GM23338 (cell line): ENCODE data around the gene POLE. TPM values are rescaled to one million over a fixed set of nuclear protein-coding genes. Genes with fewer than 3 reads are reported as not detected.

Source experiments
- ATAC-seq: fragments of 200-7000 bp; cut with Tn5 transposase; 3 replicates; pipeline ENCODE4 v1.9.1; 2020
- DNase-seq: peaks from one replicate; pipeline ENCODE4 v3.0.0-alpha.2; 2015; ENCODE audit warnings: low spot score
- H2AFZ ChIP-seq: fragments of 200-600 bp; sonication (generic); 2 replicates; pipeline ENCODE4 v1.8.0; 2016; ENCODE audit warnings: antibody characterized with exemption, mild to moderate bottlenecking, moderate library complexity
- H3F3A ChIP-seq: fragments of 200-600 bp; sonication (generic); replicated peaks from 2 replicates; pipeline ENCODE4 v1.8.0; 2017; ENCODE audit warnings: antibody characterized with exemption, mixed run types, low read depth
- H3K27ac ChIP-seq: fragments of 200-600 bp; sonication (generic); 2 replicates; pipeline ENCODE4 v1.6.1; 2016; ENCODE audit warnings: low read depth
- H3K27me3 ChIP-seq: fragments of 200-600 bp; sonication (generic); 2 replicates; pipeline ENCODE4 v1.8.0; 2016; ENCODE audit warnings: mild to moderate bottlenecking, mixed run types, moderate library complexity; ENCODE audit not compliant: insufficient read depth
- H3K36me3 ChIP-seq: fragments of 200-600 bp; sonication (generic); 2 replicates; pipeline ENCODE4 v1.8.0; 2016; ENCODE audit warnings: mild to moderate bottlenecking; ENCODE audit not compliant: insufficient read depth
- H3K4me1 ChIP-seq: fragments of 200-600 bp; sonication (generic); 2 replicates; pipeline ENCODE4 v1.8.0; 2016; ENCODE audit warnings: mild to moderate bottlenecking, moderate library complexity; ENCODE audit not compliant: insufficient read depth
- H3K4me2 ChIP-seq: fragments of 200-600 bp; sonication (generic); 2 replicates; pipeline ENCODE4 v1.7.1; 2017; ENCODE audit warnings: mixed run types
- H3K4me3 ChIP-seq: fragments of 200-600 bp; sonication (generic); 2 replicates; pipeline ENCODE4 v1.6.1; 2016; ENCODE audit warnings: mixed run types
- H3K79me2 ChIP-seq: fragments of 200-600 bp; sonication (generic); replicated peaks from 2 replicates; pipeline ENCODE4 v1.8.0; 2017; ENCODE audit warnings: mild to moderate bottlenecking; ENCODE audit not compliant: insufficient read depth
- H3K9me2 ChIP-seq: fragments of 200-600 bp; sonication (generic); 2 replicates; pipeline ENCODE4 v1.8.0; 2017; ENCODE audit not compliant: insufficient read depth
- H4K20me1 ChIP-seq: fragments of 200-600 bp; sonication (generic); replicated peaks from 2 replicates; pipeline ENCODE4 v1.8.0; 2017; ENCODE audit warnings: mild to moderate bottlenecking; ENCODE audit not compliant: insufficient read depth
- H3K27ac Mint-ChIP-seq: 2 replicates; pipeline ENCODE4 v1.8.0; 2020; ENCODE audit warnings: inconsistent platforms, mild to moderate bottlenecking, moderate library complexity, mixed read lengths
- H3K27me3 Mint-ChIP-seq: 3 replicates; pipeline ENCODE4 v1.8.0; 2022; ENCODE audit warnings: low read depth, mild to moderate bottlenecking, moderate library complexity, mixed read lengths, inconsistent platforms; ENCODE audit not compliant: insufficient read depth, poor library complexity
- H3K36me3 Mint-ChIP-seq: 3 replicates; pipeline ENCODE4 v1.8.0; 2021; ENCODE audit warnings: low read depth, mild to moderate bottlenecking, inconsistent platforms, moderate library complexity, mixed read lengths
- H3K4me1 Mint-ChIP-seq: 3 replicates; pipeline ENCODE4 v1.8.0; 2020; ENCODE audit warnings: mild to moderate bottlenecking, inconsistent platforms, mixed read lengths
- H3K4me3 Mint-ChIP-seq: 3 replicates; pipeline ENCODE4 v1.8.0; 2021; ENCODE audit warnings: moderate library complexity, mild to moderate bottlenecking, inconsistent platforms, mixed read lengths
- H3K9me3 Mint-ChIP-seq: 3 replicates; pipeline ENCODE4 v1.8.0; 2020; ENCODE audit warnings: moderate library complexity, mild to moderate bottlenecking, inconsistent platforms, mixed read lengths
- CREB1 ChIP-seq: fragments of 250-450 bp; sonication (Bioruptor Pico); IDR thresholded peaks from 2 replicates; pipeline ENCODE4 v1.5.0; 2020; ENCODE audit warnings: low read depth, mild to moderate bottlenecking, moderate library complexity
- CTCF ChIP-seq, 2 experiments: fragments of 200-600 bp in 1 of 2; sonication (generic) in 1 of 2; conservative IDR thresholded peaks; 2 replicates each; pipeline versions ENCODE4 v1.5.1 to v1.6.1; 2016 to 2017; ENCODE audit warnings: antibody characterized with exemption in 2 of 2, low read depth in 2 of 2, mild to moderate bottlenecking in 2 of 2, moderate library complexity in 1 of 2
- ETS1 ChIP-seq: IDR thresholded peaks from 2 replicates; pipeline ENCODE4 v1.6.1; 2016; ENCODE audit warnings: antibody characterized with exemption
- EZH2 ChIP-seq: fragments of 200-600 bp; sonication (generic); IDR thresholded peaks from one replicate; pipeline ENCODE4 v1.8.0; 2017; ENCODE audit warnings: antibody characterized with exemption, mild to moderate bottlenecking, low read depth; ENCODE audit not compliant: unreplicated experiment
- EZH2phosphoT487 ChIP-seq: fragments of 200-600 bp; sonication (generic); IDR thresholded peaks from one replicate; pipeline ENCODE4 v1.8.1; 2018; ENCODE audit warnings: antibody characterized with exemption; ENCODE audit not compliant: unreplicated experiment
- JUNB ChIP-seq: IDR thresholded peaks from one replicate; pipeline ENCODE4 v1.6.1; 2016; ENCODE audit warnings: antibody characterized with exemption; ENCODE audit not compliant: unreplicated experiment
- NANOG ChIP-seq: IDR thresholded peaks from 2 replicates; pipeline ENCODE4 v1.6.1; 2016; ENCODE audit warnings: antibody characterized with exemption, borderline replicate concordance
- POLR2AphosphoS5 ChIP-seq: IDR thresholded peaks from 2 replicates; pipeline ENCODE4 v1.6.1; 2016; ENCODE audit warnings: antibody characterized with exemption, low read depth
- REST ChIP-seq: IDR thresholded peaks from one replicate; pipeline ENCODE4 v1.6.1; 2018; ENCODE audit warnings: antibody characterized with exemption; ENCODE audit not compliant: unreplicated experiment
- STAT1 ChIP-seq: IDR thresholded peaks from one replicate; pipeline ENCODE4 v1.6.1; 2016; ENCODE audit warnings: antibody characterized with exemption; ENCODE audit not compliant: unreplicated experiment
- ZNF114 ChIP-seq: fragments of 250-450 bp; sonication (Bioruptor Pico); IDR thresholded peaks from 2 replicates; pipeline ENCODE4 v1.5.0; 2020; ENCODE audit warnings: mild to moderate bottlenecking, moderate library complexity
- ZNF331 ChIP-seq: fragments of 250-450 bp; sonication (Bioruptor Pico); IDR thresholded peaks from 2 replicates; pipeline ENCODE4 v1.5.0; 2020; ENCODE audit warnings: low read depth, mild to moderate bottlenecking, moderate library complexity
- ZNF462 ChIP-seq: fragments of 250-450 bp; sonication (Bioruptor Pico); IDR thresholded peaks from 2 replicates; pipeline ENCODE4 v1.5.0; 2020; ENCODE audit warnings: mild to moderate bottlenecking, moderate library complexity
- polyA plus RNA-seq: library from polyadenylated mRNA; unstranded; fragments of >200 nt; fragmentation: Nextera tagmentation; extraction: Ambion mirVana; gene quantifications from 2 replicates; pipeline ENCODE4 v1.2.1, GENCODE V29; 2016
- total RNA-seq: library from RNA; depleted of rRNA; stranded (reverse); fragments of >200 nt; shearing (Covaris generic); gene quantifications from 2 replicates; pipeline ENCODE4 v1.2.3, GENCODE V29; 2014

POLE gene
- total and polyA plus RNA-seq, 2 experiments from 2014 or later = 33.6 to 125 TPM

GRCh38 chr12:132593938-132594358 lies 93.2 kb downstream of the POLE start:
- peaks cover 3% of the 10 kb centered on the region; the same call in 1 of the 2 replicates for H3K4me1 ChIP-seq
- peaks cover 15% of the 10 kb centered on the region for H3F3A ChIP-seq
- no peaks in the 10 kb centered on the region for H3K36me3 ChIP-seq
- no peaks in the 10 kb centered on the region for H3K9me2 ChIP-seq
- H3K27ac Mint-ChIP-seq = no peak overlapping the region
- DNase-seq = peak; percentile 98
- no peaks in the 10 kb centered on the region for H3K79me2 ChIP-seq
- H3K27me3 Mint-ChIP-seq = peaks cover 80% of the 10 kb centered on the region
- H3K4me1 Mint-ChIP-seq = peaks cover 6% of the 10 kb centered on the region; the same call in 2 of the 3 replicates
- H3K36me3 Mint-ChIP-seq = no peaks in the 10 kb centered on the region; the same call in 2 of the 3 replicates
- no peak for TF ChIP-seq NANOG
- TF ChIP-seq REST = no peak
- TF ChIP-seq POLR2AphosphoS5 = no peak
- no peak for TF ChIP-seq CREB1
- TF ChIP-seq EZH2 = no peak
- TF ChIP-seq ZNF114 (CRISPR knock-in tag) = no peak
- TF ChIP-seq ZNF331 (CRISPR knock-in tag) = no peak
- TF ChIP-seq CTCF (conservative IDR thresholded peaks at IDR 0.05; ENCODE audit: low read depth in 2 of 2) = no peak
- no peak for TF ChIP-seq ETS1
- no peak for TF ChIP-seq ZNF462 (CRISPR knock-in tag)
- TF ChIP-seq EZH2phosphoT487 = no peak
- TF ChIP-seq JUNB = no peak
- no peak for TF ChIP-seq STAT1
- ATAC-seq = peak; percentile 93
- no peak overlapping the region for H2AFZ ChIP-seq
- H3K27me3 ChIP-seq = peaks cover 81% of the 10 kb centered on the region
- no peak overlapping the region for H3K27ac ChIP-seq
- peaks cover 12% of the 10 kb centered on the region for H3K9me3 Mint-ChIP-seq
- H3K4me3 ChIP-seq = no peak overlapping the region
- H3K4me2 ChIP-seq = no peak overlapping the region
- no peaks in the 10 kb centered on the region for H4K20me1 ChIP-seq
- no peak overlapping the region; the same call in 2 of the 3 replicates for H3K4me3 Mint-ChIP-seq
